Tibial nerve (tissue), 3 donors: ENCODE results near the gene TUBGCP6.

ENCODE experiments used
- CTCF ChIP-seq, 5 experiments: fragments of 200-600 bp in 3 of 5; fragments of 450-650 bp in 2 of 5; sonication (generic) in 3 of 5; IDR thresholded peaks; one replicate each; pipeline ENCODE4 v1.5.1; 2016 to 2019; ENCODE audit warnings: antibody characterized with exemption in 5 of 5, mild to moderate bottlenecking in 3 of 5, moderate library complexity in 2 of 5
- POLR2A ChIP-seq, 2 donors: fragments of 450-650 bp; IDR thresholded peaks; one replicate each; pipeline ENCODE4 v1.6.1; 2017; ENCODE audit warnings: antibody characterized with exemption in 2 of 2, mild to moderate bottlenecking in 2 of 2, moderate library complexity in 2 of 2

- TF ChIP-seq CTCF (IDR thresholded peaks at IDR 0.05) (no peak), POLR2A (IDR thresholded peaks at IDR 0.05) (no peak)
Measured at GRCh38 chr22:50283821-50284220, 39.0 kb upstream of the TUBGCP6 start.
